GM19035 (cell line): ENCODE results near the gene MATN4.

ENCODE experiments used
- ATAC-seq: cut with Tn5 transposase; IDR thresholded peaks from one replicate; pipeline ENCODE4 v1.9.1; 2021; ENCODE audit not compliant: unreplicated experiment

The MATN4 gene

DNA sequence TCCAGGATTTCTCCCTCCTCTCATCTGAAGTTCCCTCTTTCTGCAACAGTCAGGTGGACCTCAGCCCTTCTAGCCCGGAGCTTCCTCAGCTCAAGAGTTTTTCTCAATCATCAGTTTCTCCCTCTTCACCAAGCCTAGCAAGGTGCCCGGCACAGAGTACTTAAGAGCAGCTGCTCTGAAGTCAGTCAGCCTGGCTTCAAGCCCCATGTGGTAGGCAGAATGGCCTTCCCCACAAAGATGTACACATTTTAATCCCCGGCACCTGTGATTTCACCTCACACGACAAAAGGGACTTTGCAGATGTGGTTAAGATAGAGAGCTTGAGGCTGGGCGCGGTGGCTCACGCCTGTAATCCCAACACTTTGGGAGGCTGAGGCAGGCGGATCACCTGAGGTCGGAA is 16.6 kb downstream of the MATN4 start:
- ATAC-seq = no peak

DNA sequence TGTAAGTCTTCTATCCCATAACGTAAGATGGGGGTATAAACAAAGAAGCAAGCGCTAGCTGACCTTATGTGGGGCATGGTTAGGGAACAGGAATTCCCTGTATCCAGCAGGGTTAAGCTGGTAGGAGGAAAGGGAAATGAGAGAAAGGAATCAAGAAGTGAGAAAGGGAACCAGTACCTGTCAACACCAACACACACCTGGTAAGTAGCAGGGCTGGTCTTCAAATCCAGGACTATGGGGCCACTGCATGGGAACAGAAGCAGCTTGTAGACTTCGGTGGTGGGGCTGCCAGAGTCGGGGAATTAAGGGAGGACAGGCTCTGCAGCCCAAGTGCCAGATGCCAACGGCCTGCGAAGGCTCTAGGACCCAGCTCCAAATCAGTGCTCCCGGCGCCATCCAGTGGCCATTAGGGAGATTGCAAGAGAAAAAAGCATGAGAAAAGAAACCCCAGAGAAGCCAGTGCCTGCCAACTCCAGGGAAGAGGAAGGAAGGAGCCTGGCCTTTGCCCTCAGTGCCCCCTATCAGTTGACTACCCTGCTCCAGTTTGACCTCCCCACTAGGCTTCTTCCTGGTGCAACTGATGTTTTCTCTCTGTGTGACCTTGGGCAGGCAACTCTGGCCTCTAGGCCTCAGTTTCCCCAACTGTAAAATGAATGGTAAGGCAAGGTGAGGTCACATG is 17.3 kb downstream of the MATN4 start:
- ATAC-seq = no peak

DNA sequence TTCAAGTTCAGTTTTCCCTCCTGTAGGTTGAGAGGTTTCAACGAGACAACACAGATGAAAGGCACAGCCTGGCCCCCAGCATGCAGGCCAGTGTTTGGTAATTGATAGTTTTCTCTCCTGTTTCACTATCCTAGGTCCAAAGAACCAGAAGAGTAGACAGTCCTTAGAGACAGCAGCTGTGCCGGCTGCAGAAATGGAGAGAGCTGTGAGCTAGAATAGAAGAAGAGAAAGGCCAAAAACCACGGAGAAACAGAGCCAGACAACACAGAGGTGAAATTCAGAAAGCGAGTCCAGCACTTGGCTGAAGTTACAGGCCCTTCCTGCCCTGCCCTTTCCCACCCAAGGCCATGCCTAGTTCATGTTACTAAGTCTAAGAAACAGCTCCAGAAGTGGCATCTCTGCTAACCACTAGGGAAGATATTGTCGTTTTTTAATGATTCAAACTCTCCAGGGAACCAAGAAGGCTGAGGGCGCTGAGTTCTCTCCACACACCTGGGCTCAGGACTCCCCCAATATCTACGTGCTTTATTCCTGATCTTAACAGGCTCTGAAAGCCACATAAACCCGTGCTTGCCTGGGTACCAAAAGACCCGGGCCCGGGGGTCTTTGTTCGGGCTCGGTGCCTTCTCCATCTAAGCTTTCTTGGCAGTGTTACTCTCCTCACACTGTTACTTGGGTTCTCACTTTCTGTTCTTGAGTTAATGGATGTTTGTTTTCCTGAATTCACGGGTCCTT is 18.0 kb downstream of the MATN4 start:
- no peak for ATAC-seq

DNA sequence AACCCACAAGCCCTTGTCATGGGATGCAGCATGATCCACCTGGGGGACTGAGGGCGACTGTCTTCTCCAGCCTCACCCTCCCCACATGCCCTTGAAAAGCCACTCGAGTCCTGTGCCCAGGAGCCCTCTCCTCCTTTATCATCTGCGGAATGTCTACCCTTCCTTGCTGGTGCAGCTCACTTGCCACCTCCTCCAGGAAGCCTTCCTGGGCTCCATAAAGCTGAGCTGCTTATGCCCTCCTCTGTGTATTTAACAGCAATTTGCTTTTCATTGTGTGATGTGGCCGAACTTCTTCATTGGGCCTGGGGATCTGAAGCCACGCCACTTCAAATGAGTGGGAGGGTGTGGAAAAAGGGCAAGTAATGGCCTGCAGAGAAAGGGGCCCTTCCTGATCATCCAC is 19.2 kb downstream of the MATN4 start:
- ATAC-seq = no peak

- ATAC-seq = no peak
Measured at GRCh38 chr20:45288376-45288775, 19.7 kb downstream of the MATN4 start.

- no peak for ATAC-seq
Measured at GRCh38 chr20:45283551-45284057, 24.5 kb downstream of the MATN4 start.

DNA sequence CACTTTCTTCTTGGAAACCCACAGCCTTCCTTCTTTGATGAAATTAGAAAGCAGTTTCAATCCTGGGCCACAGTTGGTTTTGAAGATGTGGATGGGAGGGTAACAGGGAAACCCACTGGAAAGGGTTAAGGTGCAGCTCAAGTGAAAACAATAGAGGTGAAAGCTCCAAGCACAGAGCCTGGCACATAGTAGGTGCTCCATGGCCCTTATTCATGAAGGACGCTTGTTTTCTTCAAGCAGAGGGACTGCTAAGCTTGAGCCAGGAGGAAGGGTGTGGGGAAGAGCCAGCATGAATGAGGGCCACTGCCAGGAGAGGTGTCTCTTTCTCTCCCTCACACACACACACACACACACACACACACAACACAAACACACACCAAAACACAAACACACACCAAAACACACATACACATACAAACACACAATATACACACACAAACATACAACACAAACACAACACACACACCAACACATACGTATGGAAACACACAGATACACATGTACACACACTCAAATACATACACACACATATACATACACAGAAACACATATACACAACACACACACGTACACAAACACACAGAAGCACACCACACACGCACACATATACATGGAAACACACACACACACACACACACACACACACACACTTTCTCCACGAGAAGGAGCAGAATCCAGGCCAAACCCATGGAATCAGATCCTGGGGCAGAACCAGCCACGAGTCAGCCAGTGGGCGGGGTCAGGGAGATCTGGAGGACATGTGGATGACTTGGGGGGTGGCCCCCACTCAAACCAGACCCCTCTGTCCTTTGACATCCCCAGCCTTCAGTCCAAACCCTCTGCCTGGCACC is 25.2 kb downstream of the MATN4 start:
- no peak for ATAC-seq

GRCh38 chr20:45279992-45280391 is 28.1 kb downstream of the MATN4 start:
- no peak for ATAC-seq

GRCh38 chr20:45275338-45275737 is 32.8 kb downstream of the MATN4 start:
- no peak for ATAC-seq

DNA sequence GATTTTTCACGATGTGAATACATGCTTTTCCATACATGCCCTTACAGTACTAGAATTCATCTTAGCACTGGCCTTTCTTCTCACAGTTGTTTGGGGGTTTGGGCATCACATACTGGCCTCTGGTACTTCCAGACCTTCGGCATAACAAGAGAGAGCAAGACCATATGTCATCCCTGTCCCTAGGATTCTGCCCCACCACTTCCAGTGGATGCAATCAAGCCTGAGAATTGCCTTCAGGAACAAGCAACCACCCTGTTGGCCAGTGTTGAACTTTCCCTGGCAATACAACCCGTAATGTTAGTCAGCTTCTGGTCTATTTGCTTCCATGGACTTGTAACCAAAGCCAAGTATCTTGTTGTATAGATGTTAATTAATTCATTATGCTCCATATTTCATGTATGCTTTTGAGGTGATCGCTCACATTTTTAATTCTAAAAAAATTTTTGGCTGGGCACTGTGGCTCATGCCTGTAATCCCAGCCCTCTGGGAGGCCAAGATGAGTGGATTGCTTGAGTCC is 38.3 kb downstream of the MATN4 start:
- ATAC-seq = no peak

DNA sequence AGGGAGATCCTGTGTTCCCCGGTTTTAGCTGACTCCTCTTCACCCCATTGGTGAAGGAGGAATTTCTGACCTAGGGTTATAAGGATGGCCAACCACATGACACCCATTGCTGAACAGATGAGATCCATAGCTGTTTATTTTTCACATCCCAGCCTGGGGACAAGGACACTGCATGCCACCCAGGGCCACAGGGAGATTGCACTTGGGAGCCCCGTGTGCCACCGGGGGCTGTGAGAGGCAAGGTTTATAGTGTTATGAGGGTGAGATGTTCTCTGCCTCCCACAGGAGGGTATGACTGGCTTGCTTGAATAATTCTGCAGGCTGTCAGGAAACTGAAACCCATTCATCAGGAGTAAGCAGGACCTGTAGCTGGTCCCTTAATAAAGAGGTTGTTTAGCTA is 39.0 kb downstream of the MATN4 start:
- ATAC-seq = no peak

GRCh38 chr20:45268531-45268930 is 39.6 kb downstream of the MATN4 start:
- no peak for ATAC-seq

GRCh38 chr20:45266977-45267376 is 41.1 kb downstream of the MATN4 start:
- no peak for ATAC-seq

GRCh38 chr20:45263556-45264266 is 44.4 kb downstream of the MATN4 start:
- ATAC-seq = no peak

DNA sequence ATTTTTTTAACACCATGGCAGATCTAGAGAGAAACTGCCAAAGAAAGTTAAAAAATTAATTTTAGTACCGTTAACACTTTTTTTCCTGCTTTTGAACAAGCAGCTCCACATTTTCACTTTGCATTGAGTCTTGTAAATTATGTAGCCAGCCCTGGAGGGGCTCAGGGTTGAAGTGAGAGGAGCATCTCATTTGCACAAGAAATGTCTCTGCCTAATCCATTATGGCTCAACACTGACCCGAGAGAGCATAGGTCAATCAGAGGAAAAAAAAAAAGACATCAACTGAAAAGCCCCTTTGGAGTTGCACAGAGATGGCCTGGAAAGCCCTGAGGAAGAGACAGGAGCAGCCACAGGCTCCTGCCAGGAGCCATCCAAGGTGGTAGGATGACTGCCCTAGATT is 49.4 kb downstream of the MATN4 start:
- ATAC-seq = no peak

GRCh38 chr20:45258259-45258658 is 49.8 kb downstream of the MATN4 start:
- no peak for ATAC-seq

- ATAC-seq = no peak
Measured at GRCh38 chr20:45257711-45258110, 50.4 kb downstream of the MATN4 start.

GRCh38 chr20:45257161-45257560 is 50.9 kb downstream of the MATN4 start:
- no peak for ATAC-seq

DNA sequence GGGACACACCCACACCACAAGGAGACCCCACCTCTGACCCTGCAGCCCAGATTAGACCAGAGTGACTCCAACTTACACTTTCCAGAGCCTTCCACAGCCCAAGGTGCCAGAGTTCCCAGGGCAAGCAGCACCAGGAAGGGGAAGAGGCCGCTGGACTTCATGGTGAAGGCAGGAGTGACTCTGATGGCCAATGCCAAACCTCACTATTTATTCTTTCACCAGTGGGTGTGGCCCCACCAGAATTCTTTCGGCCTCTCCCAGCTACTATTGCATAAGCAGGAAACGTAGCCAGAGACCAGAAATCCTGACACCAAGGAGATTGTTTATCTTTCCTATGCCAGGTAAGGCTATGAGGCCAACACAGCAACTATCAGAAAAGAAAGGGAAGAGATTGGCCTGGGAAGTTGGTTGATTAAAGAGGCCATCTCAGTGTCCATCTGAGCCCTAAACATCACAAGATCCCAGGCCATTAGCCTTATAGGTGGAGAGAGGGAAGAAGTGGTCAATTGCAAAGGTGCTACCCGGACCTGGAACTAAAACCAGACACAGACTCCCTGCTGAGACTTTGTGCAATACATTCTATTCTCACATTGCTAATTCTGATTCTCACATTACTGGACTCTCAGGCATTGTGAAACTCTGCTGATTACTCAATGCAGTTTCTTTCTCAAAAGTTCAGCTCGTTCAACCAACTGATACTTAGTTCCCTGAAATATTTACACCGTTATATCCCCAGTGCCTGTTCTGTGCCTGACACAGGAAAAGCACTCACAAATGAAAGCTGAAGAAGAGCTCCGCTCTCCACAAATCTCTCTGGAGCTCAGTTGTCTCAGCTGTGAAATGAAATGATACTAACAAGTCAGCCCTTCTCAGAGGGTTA is 53.5 kb downstream of the MATN4 start, which contains the start of gene SLPI:
TSS of gene SLPI (minus strand) at position 182 of the 880 bp plus-strand sequence. CDS start at position 161, 21 bp downstream.
- no peak for ATAC-seq

- ATAC-seq = no peak
Measured at GRCh38 chr20:45253261-45253660, 54.8 kb downstream of the MATN4 start.
